Measurements from ENCODE around the gene TJP3. TPM values are rescaled to one million over a fixed set of nuclear protein-coding genes. Genes with fewer than 3 reads are reported as not detected.

Gene TJP3
- total RNA-seq, 1 donor from 2014 or later: not detected

DNA sequence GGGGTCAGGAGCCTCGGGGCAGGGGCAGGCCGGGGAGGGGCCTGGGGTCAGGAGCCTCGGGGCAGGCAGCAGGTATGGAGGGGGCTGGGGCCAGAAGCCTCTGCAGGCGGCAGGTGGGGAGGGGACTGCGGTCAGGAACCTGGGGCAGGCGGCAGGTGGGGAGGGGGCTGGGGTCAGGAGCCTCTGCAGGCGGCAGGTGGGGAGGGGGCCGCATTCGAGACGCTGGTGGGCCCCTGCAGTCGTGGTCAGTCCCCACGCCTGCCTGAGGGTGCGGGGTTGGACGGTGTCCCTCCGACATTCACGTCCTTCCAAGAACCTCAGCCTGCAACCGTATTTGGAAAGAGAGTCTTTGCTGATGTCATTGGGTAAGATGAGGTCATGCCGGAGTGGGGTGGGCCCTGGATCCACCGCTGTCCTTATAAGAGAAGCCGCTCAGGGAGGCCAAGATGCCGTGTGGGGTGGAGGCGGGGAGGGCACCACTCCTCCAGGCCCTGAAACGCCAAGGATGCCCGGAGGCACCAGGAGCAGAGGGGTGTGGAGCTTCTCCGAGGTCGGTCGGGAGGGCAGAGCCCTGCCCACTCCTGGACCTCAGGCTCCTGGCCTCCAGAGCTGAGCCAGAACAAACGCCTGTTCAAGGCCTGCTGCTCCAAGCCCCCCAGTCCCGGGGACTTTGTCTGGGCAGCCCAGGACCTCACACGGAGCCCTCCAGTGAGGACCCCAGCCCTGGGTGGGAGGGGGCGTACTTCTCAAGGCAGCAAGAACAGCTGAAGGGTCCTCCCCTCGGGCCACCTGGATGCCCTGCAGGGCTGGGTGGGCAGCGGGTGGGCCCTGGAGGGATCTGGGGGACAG, 38.0 kb upstream of the TJP3 start:
- peak; percentile 81 for ATAC-seq (ENCODE audit: poor library complexity)
- peak; percentile 88 for DNase-seq
- intact Hi-C loops (cut with DNase I): loop anchor here (5.0 kb wide), 1 partner anchor 32 kb away; the partner anchor contains the start of gene PIP5K1C

DNA sequence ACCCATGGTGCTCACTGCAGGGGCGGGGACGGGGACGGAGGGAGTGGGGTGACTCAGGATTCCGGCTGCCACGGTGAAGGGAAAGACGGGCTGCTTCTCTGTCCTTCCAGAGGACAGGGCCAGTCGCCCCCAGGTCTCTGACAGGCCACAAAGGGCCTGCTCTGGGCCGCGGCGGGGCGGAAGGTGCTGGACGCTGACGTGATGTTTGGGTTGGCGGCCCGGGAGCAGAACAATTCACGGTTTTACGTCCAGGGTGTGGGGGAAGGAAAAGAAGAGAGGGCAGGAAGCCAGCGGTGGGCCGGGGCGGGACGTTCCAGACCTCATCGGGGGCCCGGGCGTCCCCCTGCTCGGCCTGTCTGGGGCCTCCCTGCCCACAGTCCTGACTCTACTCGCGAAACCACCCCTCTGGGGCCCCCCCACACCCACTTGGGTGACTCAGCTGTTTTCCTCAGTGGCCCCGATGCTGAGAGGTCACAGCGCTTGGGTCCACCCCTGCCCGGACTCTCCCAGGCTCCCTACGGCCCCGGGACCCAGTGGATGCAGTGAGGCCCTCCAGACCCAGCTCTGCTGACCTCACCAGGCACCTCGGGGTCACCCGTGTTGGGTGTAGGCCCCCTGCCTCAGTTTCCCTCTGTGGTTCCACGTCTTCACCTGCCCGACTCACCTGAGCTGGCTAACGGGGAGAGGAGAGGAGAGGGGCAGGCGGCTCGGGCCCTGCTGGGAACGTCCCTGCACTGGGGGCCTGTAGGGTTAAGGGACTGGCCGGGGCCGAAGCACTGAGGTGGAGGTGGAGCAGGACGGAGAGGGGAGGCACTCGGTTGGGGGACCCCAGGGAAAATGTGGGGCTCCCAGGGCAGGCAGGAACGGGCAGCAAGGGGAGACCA, 37.1 kb upstream of the TJP3 start:
- ATAC-seq (ENCODE audit: poor library complexity) (peak; percentile 67), DNase-seq (peak; percentile 88)
- intact Hi-C loops (cut with DNase I): no loop called here

DNA sequence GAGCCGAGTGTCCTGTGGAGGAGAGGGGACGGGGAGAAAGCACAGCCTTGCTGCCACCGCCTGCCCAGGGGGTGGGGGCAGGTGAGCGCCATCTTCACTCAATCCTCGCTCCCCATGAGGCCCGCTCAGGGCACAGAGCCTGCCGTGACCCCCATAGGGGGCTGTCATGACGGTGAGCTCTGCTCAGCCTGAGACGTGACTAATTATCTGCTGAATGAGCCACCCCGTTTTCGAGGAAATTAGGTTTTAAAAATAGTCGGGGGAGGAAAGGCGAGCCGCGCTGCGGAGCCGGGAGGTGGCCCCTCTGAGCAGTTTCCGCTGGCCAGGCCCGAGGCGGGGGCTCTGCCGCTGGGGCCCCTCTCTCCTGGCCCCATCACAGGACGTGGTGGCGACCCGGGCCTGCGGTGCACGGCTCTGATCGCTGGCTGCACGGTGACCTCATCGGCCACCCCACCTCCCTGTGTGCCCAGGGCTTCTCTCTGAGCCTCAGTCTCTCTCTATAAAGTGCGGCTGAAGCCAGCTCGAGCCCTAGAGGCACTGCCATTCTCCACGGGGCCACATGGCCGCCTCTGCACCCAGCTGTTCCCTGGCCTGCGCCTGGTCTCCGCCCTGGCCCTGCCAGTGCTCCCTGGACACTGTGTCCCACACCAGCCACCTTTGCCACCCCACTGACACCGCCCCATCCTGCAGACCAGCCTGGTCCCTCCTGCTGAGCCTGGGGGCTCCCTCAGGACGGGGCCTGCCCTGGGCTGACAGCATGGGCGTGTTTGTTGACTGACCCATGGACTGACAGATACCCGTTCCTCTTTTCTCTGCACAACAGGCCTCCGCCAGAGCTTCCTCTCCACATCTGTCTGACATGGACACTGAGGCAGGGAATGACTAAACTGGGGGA, 36.3 kb upstream of the TJP3 start:
- no peak for DNase-seq
- ATAC-seq (ENCODE audit: poor library complexity): peak; percentile 1
- intact Hi-C loops (cut with DNase I): no loop called here

DNA sequence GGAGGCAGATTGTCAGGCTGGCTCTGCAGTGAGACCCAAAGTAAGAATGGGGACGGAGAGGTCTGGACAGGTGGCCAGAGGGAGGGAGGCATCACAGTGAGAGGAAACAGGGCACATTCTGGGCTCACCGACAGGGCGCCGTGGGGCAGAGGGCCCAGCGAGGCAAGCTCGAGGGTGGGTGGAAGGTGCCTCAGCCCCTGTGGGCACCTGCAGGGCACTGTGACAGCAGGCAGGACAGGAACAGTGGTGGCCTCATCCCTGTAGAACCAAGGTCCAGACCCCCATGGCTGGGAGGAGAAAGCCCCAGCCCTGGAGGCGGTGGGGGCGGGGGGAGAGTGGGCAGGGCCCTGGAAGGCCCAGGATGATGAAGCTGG, 35.6 kb upstream of the TJP3 start:
- ATAC-seq (ENCODE audit: poor library complexity) (no peak), DNase-seq (no peak)
- intact Hi-C loops (cut with DNase I): no loop called here

DNA sequence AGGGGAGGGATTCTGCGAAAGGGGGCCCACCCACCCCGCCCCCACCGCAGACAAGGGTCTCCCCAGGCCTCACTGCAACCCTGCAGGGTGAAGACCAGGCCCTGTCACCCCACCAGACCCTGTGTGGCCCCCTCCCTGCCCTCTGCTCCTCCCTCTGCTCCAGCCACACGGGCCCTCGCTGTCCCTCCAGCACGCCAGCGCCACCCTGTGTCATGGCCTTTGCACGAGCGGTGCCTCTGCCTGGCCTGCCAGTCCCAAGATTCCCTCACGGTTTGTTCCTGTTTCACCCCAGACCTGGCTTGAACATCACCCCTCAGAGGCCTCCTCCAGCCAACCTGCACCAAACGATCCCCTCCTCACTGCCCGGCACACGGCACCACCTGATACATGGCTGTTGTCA, 35.2 kb upstream of the TJP3 start:
- DNase-seq (no peak), ATAC-seq (ENCODE audit: poor library complexity) (no peak)
- intact Hi-C loops (cut with DNase I): no loop called here

DNA sequence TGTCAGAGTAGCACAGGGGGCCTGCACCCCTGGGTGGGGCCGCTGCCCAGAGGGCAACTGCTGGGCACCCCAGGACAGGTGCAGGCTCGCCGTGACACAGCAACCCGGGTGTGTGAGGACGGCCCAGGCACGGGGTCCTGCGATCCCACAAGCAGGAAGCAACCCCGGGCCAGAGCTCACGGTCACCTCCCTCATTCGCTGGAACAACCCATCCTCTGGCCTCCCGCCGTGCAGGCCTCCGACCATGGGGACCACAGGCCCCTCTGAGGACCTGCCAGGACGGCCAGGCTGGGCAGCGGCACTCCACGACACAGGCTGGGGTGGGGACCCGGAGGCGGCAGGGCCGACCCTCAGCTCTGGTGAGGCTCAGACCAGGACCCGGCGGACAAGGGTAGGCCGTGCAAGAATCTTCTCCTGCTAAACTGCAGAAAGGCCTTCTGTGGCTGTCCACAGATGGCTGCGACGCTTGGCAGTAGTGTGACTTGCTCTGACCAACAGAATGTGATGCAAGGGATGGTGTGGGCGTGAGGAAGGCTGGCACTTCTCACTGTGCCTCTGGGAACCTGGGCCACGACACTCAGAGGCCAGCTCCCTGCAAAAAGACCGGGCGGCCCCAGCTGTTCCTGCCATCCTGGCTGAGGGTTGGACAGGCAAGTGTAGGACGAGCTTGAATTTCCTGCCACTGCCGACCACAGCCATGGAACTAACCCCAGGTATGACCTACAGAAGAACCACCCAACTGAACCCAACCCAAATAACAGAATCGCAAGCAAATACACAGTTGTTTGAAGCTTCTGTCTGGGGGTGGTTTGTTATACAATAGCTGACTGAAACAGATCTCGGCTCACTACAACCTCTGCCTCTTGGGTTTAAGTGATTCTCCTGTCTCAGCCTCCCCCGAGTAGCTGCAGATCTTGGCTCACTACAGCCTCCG, 34.4 kb upstream of the TJP3 start:
- no peak for ATAC-seq (ENCODE audit: poor library complexity)
- intact Hi-C loops (cut with DNase I): no loop called here

DNA sequence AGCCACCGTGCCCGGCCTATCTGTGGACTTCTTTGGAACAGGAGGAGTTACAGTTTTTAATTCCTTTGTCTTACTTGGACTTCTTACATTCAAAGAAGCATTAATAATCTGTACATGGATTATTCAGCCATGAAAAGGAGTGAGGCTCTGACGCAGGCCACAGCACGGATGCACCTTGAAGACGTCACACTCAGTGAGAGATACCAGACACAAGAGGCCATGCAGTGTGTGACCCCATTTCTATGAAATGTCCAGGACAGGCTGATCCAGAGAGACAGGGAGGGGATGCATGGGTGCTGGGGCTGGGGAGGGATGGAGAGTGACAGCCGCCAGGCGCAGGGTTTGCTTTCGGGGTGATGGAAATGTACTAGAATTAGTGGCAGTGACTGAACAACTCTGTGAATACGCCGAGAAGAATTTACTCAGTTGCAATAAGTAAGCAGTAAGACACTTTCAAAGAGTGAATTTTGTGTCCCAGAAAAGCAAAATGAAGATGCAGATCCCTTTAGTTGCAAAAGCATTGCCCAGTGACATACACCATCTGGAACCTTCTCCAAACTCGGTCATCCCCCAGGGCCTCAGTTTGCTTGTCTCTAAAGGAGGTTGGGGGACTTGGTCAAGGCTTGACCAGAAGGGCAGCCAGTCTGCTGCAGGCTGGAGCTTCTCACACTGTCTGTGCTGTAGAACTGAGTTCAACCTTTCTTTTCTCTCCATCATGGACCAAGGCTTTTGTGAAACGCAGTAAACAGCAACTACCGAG, 33.2 kb upstream of the TJP3 start:
- intact Hi-C loops (cut with DNase I): no loop called here
- ATAC-seq (ENCODE audit: poor library complexity) (no peak), DNase-seq (no peak)

More for the DNA sequence above, 34.4 kb upstream of the TJP3 start:
- no peak for DNase-seq

DNA sequence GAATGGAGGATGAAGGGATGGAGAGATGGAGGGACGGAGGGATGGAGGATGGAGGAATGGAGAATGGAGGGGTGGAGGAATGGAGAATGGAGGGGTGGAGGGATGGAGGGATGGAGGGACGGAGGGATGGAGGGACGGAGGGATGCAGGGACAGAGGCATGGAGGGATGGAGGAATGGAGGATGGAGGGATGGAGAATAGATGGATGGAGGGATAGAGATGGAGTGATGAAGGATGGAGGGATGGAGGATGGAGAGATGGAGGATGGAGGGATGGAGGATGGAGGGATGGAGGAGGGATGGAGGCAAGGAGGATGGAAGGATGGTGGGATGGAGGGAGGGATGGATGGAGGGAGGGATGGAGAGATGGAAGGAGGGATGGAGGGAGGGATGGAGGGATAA, 30.0 kb upstream of the TJP3 start:
- intact Hi-C loops (cut with DNase I): no loop called here
- ATAC-seq (ENCODE audit: poor library complexity): no peak
- DNase-seq: no peak

DNA sequence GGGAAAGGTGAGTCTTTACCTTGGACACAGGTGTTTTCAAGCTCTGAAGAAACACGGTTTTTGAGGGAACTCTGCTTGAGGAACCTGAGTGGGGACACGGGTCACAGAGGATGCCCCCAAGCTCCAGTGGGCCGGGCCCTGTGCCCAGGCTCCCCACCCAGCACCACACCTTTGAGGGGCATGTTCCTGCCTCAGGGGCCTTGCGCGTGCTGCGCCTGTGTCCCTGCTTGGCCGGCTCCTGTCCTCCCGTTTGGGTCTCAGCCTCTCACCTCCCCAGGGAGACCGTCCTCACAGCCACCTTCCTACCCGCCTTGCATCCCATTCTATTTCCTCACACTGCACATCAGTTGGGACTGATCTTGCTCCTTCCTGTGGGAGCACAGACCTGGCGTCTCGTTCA, 29.0 kb upstream of the TJP3 start:
- DNase-seq (no peak), ATAC-seq (ENCODE audit: poor library complexity) (no peak)
- intact Hi-C loops (cut with DNase I): no loop called here

DNA sequence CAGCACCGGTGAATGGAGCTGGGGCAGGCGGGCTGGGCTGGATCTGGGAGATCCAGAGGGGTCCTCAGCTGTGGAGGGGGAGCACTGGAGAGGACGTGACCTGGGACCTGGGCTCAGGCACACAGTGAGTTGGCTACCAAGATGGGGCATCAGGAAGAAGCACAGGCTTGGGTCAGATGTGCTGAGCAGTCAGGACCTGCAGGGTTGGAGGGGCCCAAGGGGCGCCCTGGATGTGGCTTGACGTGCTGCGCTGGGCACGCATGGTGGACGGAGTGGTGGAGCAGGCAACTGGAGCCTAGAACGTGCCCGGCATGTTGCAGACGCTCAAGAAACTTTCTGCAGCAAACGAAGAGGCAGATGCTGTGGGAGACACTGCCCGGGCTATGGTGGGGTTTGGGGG, 28.6 kb upstream of the TJP3 start:
- intact Hi-C loops (cut with DNase I): no loop called here
- ATAC-seq (ENCODE audit: poor library complexity): no peak
- DNase-seq: no peak

DNA sequence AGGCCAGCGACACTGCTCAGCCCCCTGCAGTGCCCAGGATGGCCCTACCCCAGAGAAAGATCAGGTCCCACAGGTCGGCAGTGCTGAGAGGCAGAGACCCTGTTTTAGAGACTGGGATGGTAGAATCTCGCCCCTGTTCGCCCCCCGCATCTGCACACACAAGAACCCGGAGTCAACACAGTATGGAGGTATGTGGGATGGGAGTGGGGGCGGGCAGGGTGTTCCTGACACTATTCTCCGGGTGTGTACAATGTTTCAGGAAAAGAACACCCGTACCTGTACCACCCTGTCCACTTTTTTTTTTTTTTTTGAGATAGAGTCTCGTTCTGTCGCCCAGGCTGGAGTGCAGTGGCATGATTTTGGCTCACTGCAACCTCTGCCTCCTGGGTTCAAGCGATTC, 27.2 kb upstream of the TJP3 start:
- DNase-seq: no peak
- intact Hi-C loops (cut with DNase I): no loop called here
- no peak for ATAC-seq (ENCODE audit: poor library complexity)

DNA sequence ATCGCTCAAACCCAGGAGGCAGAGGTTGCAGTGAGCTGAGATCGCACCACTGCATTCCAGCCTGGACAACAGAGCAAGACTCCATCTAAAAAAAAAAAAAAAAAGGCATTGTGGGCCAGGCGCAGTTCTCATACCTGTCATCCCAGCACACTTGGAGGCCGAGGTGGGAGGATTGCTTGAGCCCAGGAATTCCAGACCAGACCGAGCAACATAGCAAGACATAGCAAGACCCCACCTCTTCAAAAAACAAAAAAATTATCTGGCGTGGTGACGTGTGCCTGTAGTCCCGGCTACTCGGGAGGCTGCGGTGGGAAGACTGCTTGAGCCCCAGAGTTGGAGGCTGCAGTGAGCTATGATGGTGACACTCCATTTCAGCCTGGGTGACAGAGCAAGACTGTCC, 25.9 kb upstream of the TJP3 start:
- intact Hi-C loops (cut with DNase I): no loop called here
- DNase-seq (no peak), ATAC-seq (ENCODE audit: poor library complexity) (peak; percentile 7)

DNA sequence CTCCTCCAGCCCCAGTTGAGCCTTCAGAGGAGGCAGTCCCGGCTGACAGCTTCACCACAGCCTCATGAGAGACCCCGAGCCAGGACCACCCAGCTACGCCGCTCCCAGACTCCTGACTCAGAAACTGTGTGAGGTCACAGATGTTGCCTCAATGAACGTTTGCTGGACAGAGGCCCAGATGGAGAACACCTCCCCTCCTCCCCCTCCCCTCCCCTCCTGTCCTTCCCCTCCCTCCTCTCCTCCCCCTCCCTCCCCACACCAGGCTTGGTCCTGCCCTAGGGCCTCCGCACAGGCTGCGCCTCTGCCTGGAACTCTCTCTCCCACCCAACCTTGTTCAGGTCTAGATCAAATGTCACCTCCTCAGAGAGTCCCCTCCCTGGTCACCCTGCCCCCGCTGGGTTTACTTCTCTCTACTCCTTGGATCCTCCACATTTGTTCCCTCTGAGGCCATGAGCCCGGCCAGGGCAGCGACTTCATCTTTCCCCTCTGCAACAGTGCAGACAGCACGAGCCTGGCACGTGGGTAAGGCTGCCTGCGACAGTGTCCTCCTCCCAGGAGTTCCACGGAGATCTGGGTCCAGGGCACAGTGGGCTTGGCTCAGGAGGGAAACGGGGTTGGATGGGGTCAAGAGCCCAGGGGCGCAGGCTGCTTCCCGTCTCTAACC, 25.3 kb upstream of the TJP3 start:
- intact Hi-C loops (cut with DNase I): no loop called here
- DNase-seq: peak; percentile 46
- peak; percentile 28 for ATAC-seq (ENCODE audit: poor library complexity)

DNA sequence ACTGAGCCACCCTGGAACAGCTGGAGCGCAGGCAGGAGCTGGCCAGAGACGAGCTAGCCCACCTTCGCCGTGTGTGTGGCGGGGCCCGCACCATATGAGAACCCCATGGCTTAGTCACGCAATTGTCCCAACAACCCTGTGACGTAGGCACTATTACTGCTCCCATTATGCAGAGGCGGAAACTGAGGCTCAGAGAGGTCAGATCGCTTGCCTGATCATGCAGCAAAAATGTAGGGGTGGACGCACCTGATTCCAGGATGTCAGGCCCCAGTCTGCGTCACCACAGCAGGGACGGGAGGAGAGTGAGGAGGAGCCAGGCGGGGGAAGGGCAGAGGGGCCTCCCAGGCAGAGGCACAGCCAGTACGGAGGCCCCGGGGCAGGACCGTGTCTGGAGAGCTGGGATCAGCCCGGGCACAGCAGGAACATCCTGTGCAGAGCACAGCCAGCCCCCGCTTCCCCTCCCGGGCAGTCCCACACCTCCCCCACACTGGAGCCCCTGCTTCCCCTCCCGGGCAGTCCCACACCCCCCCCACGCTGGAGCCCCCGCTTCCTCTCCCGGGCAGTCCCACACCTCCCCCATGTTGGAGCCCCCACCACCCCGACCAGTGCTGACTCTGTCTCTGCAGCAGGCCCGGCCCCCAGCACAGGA, 24.7 kb upstream of the TJP3 start:
- ATAC-seq (ENCODE audit: poor library complexity): peak; percentile 51
- DNase-seq: no peak
- intact Hi-C loops (cut with DNase I): no loop called here

DNA sequence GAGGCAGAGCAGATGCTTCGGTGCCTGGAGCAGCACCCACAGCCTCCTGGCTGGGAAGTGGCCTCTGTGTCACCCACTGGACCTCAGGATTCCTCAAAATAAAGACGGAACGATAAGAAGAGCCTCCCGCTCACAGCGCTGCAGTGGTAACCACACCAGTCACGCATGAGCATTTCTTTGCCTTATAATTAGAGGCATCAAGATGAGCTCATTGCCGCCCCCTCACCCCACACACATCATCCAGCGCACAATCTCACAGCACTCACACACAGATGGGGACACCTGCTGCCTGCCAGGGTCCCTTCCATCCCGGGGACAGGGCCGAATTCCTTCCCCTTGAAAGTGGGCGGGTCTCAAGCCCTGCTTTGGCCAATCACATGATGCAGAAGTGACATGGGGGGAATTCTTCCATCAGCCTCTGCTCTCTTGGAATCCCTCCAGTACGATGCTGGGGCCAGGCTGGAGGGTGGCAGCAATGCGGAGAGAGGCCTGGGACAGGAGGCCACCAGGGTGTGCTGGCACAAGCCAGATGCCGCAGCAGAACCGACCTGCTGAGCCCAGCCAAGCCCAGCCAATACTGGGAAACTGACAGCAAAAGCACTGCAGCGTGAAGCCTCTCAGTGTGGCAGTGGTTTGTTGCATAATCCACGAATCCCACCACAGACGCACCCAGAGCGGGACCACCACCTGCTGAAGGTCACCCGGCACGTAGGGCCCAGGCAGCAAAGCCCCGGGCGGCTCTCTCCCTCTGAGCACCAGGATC, 23.9 kb upstream of the TJP3 start:
- intact Hi-C loops (cut with DNase I): no loop called here
- DNase-seq: peak; percentile 32
- ATAC-seq (ENCODE audit: poor library complexity): no peak
